ENCODE data around the gene TFIP11. TPM values are rescaled to one million over a fixed set of nuclear protein-coding genes. Genes with fewer than 3 reads are reported as not detected.

Gene TFIP11
- total RNA-seq, 1 experiment from 2014 or later, result 39.8 TPM

DNA sequence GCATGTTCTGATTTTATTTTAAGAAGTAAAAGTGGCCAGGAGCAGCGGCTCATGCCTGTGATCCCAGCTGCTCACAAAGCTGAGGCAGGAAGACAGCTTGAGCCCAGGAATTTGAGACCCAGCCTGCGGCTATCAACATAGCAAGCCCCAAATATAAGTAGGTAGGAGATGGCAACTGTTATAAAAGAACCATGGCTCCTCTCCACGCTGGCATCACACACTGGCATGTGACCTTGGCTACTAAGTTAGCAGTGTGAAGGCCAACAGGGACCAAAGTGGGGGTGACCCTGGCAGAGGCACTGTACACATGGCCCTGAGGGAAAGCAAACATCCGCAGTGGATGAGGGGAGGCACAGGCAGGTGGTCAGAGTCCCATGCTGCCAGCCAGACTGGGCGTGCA lies 44.6 kb upstream of the TFIP11 start:
- Mint-ChIP-seq H3K27me3 (ENCODE audit: unreplicated experiment) (no peaks in the 10 kb centered on the region), H3K4me1 (ENCODE audit: low read depth, unreplicated experiment) (no peaks in the 10 kb centered on the region), H3K4me3 (ENCODE audit: low read depth, unreplicated experiment) (no peak overlapping the region), H3K9me3 (ENCODE audit: low read depth, unreplicated experiment) (no peaks in the 10 kb centered on the region), H3K27ac (ENCODE audit: unreplicated experiment) (no peak overlapping the region), H3K36me3 (ENCODE audit: insufficient read depth, unreplicated experiment) (no peaks in the 10 kb centered on the region)
- no peak for TF ChIP-seq CTCF (IDR thresholded peaks at IDR 0.05; ENCODE audit: unreplicated experiment)
- CTCF ChIA-PET, result no interaction called here
- DNase-seq, result no peak
- intact Hi-C loops (cut with micrococcal nuclease; ENCODE audit: unreplicated experiment), result no loop called here
- no TSS peak for BruUV-seq (replicated peaks)

- no peak overlapping the region for H3K4me3 Mint-ChIP-seq (ENCODE audit: low read depth, unreplicated experiment)
- no peaks in the 10 kb centered on the region for H3K9me3 Mint-ChIP-seq (ENCODE audit: low read depth, unreplicated experiment)
- intact Hi-C loops (cut with micrococcal nuclease; ENCODE audit: unreplicated experiment), result no loop called here
- DNase-seq, result no peak
- CTCF ChIA-PET, result no interaction called here
- no peak for TF ChIP-seq CTCF (IDR thresholded peaks at IDR 0.05; ENCODE audit: unreplicated experiment)
- no peaks in the 10 kb centered on the region for H3K4me1 Mint-ChIP-seq (ENCODE audit: low read depth, unreplicated experiment)
- BruUV-seq (replicated peaks), result no TSS peak
- no peak overlapping the region for H3K27ac Mint-ChIP-seq (ENCODE audit: unreplicated experiment)
- no peaks in the 10 kb centered on the region for H3K36me3 Mint-ChIP-seq (ENCODE audit: insufficient read depth, unreplicated experiment)
- H3K27me3 Mint-ChIP-seq (ENCODE audit: unreplicated experiment), result no peaks in the 10 kb centered on the region
These were observed 43.2 kb upstream of the TFIP11 start for GRCh38 chr22:26555478-26555877.

DNA sequence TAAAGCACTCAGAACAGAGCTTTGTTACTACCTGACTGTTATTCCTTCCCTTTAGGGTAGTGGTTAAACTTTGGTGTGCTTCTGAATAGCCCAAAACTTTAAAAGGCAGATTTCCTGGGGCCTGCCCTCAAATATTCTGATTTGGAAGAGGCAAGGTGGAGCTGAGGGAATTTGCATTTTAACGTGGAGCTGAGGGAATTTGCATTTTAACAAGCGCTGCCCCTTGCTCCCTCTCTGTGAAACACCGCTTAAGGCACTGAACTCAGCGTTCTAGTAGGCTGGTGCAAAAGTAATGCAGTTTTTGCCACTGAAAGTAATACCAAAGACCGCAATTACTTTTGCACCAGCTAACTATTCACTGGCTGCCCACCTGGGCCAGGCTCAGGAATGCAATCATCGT lies 42.7 kb upstream of the TFIP11 start:
- H3K4me3 Mint-ChIP-seq (ENCODE audit: low read depth, unreplicated experiment), result no peak overlapping the region
- no TSS peak for BruUV-seq (replicated peaks)
- no peak overlapping the region for H3K27ac Mint-ChIP-seq (ENCODE audit: unreplicated experiment)
- intact Hi-C loops (cut with micrococcal nuclease; ENCODE audit: unreplicated experiment), result no loop called here
- no peak for DNase-seq
- no peaks in the 10 kb centered on the region for H3K36me3 Mint-ChIP-seq (ENCODE audit: insufficient read depth, unreplicated experiment)
- TF ChIP-seq CTCF (IDR thresholded peaks at IDR 0.05; ENCODE audit: unreplicated experiment), result no peak
- no peaks in the 10 kb centered on the region for H3K9me3 Mint-ChIP-seq (ENCODE audit: low read depth, unreplicated experiment)
- H3K27me3 Mint-ChIP-seq (ENCODE audit: unreplicated experiment), result no peaks in the 10 kb centered on the region
- no peaks in the 10 kb centered on the region for H3K4me1 Mint-ChIP-seq (ENCODE audit: low read depth, unreplicated experiment)
- CTCF ChIA-PET, result no interaction called here

- TF ChIP-seq CTCF (IDR thresholded peaks at IDR 0.05; ENCODE audit: unreplicated experiment), result no peak
- CTCF ChIA-PET, result no interaction called here
- Mint-ChIP-seq H3K4me3 (ENCODE audit: low read depth, unreplicated experiment) (no peak overlapping the region), H3K4me1 (ENCODE audit: low read depth, unreplicated experiment) (no peaks in the 10 kb centered on the region), H3K27me3 (ENCODE audit: unreplicated experiment) (no peaks in the 10 kb centered on the region), H3K9me3 (ENCODE audit: low read depth, unreplicated experiment) (no peaks in the 10 kb centered on the region), H3K27ac (ENCODE audit: unreplicated experiment) (no peak overlapping the region), H3K36me3 (ENCODE audit: insufficient read depth, unreplicated experiment) (no peaks in the 10 kb centered on the region)
- DNase-seq, result no peak
- BruUV-seq (replicated peaks), result no TSS peak
- intact Hi-C loops (cut with micrococcal nuclease; ENCODE audit: unreplicated experiment), result no loop called here
These were observed 40.9 kb upstream of the TFIP11 start for GRCh38 chr22:26553056-26553752.
